NOMO-1 treated with DMSO at 0.1 percent for 48 hours (cell line): ENCODE results near the gene GRB7.
"Not testable (repeated sequence)": the region's sequence is repeated elsewhere in the genome, so short reads cannot be mapped to it uniquely, and the experiment has no call there.

Experiments used
- DNase-seq: peaks from one replicate; lab custom pipeline; 2025; ENCODE audit not compliant: unreplicated experiment; lab: John Stamatoyannopoulos, UW

The GRB7 gene

DNA sequence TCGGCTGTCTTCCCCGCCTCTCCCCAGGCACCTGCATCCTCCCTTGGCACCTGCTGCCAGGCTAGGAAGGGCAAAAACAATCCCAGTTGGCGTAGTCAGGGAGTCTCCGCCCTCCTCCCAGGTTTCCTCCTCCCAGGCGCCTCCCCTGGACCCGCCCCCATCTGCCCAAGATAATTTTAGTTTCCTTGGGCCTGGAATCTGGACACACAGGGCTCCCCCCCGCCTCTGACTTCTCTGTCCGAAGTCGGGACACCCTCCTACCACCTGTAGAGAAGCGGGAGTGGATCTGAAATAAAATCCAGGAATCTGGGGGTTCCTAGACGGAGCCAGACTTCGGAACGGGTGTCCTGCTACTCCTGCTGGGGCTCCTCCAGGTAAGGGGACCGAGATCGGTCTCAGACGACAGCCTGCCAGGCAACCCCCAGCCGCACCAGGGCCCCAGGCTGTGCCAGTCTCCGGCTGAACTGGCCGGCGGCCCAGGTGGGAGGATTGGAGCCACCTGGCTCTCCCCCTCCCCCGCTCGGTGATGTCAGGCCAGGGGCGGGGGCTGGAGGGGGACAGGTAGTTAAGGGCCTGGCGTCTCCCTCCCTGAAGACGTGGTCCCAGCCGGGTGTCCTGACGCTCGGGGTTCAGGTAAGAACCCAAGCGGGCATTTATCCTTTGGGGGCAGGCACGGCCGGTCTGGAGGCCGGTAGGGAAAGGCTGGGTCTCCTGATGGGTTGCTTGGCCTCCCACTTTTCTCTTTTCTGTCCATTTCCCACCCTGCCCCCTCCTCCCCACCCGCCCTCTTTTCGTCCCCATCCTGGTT lies at the start of gene GRB7:
Gene GRB7 (plus strand): TSS at position 179 of the 808 bp plus-strand sequence. CDS start 4,364 bp downstream, outside the sequence.
- DNase-seq: no peak

- no peak for DNase-seq
Measured at GRCh38 chr17:39688475-39688835, 49.3 kb upstream of the GRB7 start.

GRCh38 chr17:39688945-39689344 lies 48.8 kb upstream of the GRB7 start:
- no peak for DNase-seq

DNA sequence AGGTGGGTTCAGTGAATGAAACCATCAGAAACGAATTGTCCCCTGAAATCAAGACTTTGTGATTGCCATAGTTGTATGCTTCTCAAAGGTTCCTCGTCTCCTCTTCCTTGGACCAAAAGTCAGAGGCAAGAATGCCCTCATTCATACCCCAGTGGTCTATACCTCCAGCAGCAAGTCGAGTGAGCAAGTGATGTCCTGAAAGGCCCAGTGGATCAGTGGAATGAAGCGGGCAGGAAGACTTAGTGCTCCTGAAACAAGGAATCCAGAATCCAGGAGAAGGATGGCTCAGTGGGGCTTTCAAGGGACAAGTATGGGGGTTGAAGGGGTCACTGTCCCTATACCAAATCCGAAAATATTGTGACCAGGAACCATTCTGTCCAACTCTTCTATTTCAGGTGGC lies 43.1 kb upstream of the GRB7 start:
- no peak for DNase-seq

DNA sequence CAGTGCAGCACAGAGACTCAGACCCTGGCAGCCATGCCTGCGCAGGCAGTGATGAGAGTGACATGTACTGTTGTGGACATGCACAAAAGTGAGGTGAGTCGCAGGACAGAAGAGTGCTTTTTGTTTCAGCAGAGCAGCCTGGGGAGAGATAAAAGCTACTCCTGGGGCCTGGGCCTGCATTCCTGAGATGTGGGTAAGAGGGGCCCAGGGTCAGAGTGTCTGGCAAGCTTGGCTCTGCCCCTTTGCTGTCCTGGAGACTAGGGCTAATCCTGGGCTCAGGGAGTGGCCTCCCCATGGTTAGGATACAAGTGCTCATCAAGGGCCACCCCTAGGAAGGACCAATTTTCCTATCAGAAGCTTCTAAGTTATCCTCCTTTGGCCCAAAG lies 42.7 kb upstream of the GRB7 start:
- no peak for DNase-seq

DNA sequence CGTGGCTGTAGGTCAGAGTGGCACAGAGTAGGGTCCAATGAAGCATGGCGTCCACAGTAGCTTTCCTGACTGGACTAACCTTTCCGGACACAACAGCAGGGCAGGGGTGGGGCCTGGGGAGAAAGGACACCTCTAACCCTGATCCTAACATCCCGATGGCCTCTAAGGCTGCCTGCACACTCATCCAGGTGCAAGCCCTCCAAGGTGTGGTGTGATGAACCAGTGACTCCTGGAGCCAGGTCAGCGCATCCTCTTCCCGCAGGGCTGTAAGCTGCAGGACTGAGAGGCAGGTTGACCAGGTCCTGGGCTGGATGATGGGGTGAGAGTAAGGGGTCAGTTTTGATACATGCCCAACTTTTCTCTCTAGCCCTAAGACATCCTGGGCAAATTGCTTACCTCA lies 41.0 kb upstream of the GRB7 start:
- DNase-seq: no peak

DNA sequence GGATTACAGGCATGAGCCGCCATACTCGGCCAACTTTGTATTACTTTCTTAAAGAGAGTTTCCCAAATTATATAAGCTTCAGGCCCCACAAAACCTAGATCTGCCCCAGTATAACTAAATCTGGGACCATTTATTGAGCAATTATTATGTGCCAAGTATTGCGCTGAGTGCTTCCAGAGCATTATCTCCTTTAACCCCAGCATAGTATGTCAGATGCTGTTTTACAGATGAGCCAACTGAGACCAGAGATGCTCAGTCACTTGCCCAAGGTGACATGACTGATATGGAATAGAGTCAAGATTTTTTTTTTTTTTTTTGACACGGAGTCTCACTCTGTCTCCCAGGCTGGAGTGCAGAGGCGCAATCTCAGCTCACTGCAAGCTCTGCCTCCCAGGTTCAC lies 39.8 kb upstream of the GRB7 start:
- no peak for DNase-seq

DNA sequence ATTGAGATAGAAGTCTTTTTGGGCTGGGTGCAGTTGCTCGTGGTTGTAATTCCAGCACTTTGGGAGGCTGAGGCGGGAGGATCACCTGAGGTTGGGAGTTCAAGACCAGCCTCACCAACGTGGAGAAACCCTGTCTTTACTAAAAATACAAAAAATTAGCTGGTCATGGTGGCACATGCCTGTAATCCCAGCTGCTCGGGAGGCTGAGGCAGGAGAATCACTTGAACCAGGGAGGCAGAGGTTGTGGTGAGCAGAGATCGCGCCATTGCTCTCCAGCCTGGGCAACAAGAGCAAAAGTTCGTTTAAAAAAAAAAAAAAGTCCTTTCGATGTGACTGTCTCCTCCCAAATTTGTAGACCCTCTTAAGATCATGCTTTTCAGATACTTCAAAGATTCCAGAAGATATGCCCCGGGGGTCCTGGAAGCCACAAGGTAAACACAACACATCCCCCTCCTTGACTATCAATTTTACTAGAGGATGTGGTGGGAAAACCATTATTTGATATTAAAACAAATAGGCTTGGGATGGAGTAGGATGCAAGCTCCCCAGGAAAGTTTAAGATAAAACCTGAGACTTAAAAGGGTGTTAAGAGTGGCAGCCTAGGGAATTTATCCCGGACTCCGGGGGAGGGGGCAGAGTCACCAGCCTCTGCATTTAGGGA lies 38.5 kb upstream of the GRB7 start:
- not testable (repeated sequence) for DNase-seq

DNA sequence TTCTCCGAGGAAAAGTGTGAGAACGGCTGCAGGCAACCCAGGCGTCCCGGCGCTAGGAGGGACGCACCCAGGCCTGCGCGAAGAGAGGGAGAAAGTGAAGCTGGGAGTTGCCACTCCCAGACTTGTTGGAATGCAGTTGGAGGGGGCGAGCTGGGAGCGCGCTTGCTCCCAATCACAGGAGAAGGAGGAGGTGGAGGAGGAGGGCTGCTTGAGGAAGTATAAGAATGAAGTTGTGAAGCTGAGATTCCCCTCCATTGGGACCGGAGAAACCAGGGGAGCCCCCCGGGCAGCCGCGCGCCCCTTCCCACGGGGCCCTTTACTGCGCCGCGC lies 38.0 kb upstream of the GRB7 start, which contains the start of gene ERBB2:
Gene ERBB2 (plus strand): TSS at position 247 of the 330 bp plus-strand sequence. CDS start 175 bp downstream, outside the sequence.
- no peak for DNase-seq

GRCh38 chr17:39700148-39700987 lies 37.4 kb upstream of the GRB7 start:
- no peak for DNase-seq

DNA sequence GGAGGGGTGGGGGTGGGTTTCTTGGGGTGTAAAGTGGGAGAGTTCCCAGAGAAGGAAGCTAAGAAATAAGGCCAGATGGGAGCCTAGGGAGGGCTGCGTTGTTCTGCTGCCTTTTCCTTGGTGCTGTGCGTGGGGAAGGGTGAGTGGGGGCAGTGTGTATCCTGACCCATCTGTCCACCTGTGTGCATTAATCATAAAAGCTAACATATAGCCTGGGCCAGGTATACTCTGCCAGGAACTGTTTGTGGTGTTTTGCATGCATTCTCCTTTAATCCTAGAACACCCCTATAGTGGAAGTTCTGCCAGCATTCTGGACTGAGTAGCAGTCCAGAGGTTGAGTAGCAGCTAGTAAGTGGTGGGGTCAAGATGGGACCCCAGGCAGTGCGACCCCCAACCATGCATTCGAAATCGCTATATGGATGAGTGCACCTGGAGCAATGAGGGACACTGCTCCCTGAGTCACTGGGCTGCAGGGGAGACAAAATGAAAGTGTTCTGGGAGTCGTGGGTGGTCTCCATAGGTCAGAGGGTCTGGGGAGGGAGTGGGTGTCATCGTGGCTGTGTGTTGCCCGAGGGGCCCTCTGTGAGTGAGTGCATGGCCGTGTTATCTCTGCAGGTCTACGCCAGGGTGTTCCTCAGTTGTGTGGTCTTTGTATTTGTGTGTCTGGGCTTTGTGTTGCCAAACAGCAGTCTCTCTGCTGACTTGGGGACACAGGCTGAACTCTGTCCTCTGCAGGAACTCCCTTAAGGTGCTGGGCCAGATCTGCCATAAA lies 36.5 kb upstream of the GRB7 start:
- DNase-seq: no peak

GRCh38 chr17:39701784-39702422 lies 35.8 kb upstream of the GRB7 start:
- DNase-seq: no peak

- no peak for DNase-seq
Measured at GRCh38 chr17:39702901-39703893, 34.5 kb upstream of the GRB7 start.

DNA sequence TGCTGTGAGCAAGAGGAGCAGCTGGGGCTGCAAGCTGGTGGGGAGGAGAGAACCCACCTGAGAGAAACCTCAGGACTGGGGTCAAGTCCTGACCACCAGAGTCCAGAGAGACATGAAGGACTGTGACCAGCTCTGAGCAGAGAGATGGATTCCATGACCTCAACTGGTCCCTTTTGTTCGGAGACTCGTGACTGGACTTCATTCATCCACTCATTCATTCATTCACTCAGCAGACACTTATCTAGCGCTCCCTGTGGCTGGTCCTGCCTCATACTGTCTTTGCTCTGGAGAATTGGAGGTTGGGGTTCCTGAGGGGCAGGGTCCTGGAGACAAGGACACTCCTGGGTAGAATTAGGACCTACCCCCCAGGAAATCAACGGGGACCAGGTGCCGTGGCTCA lies 33.8 kb upstream of the GRB7 start:
- no peak for DNase-seq

- no peak for DNase-seq
Measured at GRCh38 chr17:39704821-39705551, 32.8 kb upstream of the GRB7 start.

DNA sequence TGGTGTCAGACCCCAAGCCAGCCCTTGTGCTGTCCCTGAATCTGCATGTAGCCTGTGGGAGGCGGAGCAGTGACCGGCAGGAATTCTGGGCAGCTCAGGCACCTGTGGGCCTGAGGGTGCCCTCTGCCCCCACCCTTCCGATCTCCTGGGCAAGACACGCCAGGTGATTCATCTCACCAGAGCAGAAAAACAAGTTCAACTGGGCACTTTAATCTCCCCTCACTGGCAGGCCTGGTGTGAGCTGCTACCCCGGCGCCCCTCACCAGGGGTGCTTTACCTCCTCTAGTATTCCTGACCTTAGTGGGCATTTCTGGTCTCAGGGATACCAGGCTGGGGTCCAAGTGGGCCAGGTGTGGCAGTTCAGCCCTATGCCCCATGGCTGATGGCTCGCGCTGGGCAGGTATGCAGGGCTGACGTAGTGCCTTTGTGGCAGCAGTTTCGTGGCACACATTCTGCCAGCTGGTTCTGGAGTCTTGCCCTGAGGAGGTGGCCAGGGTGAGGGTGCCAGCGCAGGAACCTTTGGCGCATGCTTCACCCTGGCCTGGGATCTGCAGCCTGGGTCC lies 31.9 kb upstream of the GRB7 start:
- no peak for DNase-seq

DNA sequence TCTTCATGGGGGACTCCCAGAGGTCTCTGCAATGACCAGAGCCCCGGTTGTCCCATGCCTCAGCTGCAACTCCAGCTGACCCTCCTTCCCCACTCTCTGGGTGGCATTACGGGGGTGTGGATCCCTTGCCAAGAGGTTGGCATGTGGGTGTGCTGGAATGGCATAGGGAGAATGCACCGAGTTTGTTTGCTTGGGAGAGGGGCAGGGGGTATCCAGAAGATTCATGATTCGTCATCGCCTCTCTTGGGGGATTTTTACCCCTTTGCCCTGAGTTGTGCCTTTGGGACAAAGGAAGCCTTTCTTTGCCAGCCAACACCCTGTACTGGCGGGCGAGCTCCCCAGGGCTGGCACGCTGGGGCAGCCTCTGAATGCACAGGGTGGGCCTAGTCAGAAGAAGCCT lies 31.4 kb upstream of the GRB7 start:
- no peak for DNase-seq

DNA sequence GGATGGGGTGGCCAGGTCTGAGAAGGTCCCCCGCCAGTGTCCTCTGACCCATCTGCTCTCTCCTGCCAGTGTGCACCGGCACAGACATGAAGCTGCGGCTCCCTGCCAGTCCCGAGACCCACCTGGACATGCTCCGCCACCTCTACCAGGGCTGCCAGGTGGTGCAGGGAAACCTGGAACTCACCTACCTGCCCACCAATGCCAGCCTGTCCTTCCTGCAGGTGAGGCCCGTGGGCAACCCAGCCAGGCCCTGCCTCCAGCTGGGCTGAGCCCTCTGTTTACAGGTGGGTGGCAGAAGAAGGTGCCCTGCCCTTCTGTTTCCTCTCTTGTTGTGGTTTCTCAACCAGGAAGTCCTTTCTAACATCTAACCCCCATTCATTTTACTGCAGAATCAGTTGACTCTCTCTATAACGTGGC lies 30.8 kb upstream of the GRB7 start:
- no peak for DNase-seq
